OCI-LY3 (cell line): ENCODE results near the gene CPSF3.

ENCODE experiments used
- H2AFZ ChIP-seq: fragments of 200-600, 300-600 bp; shearing (Covaris generic); 2 replicates; pipeline ENCODE4 v1.6.0; 2014; ENCODE audit warnings: antibody characterized with exemption, low read depth, low read length
- H3K27ac ChIP-seq: fragments of 200-600, 300-600 bp; sonication (generic); 2 replicates; pipeline ENCODE4 v1.5.1; 2014; ENCODE audit warnings: mild to moderate bottlenecking, low read length, moderate library complexity, mixed read lengths
- H3K27me3 ChIP-seq: fragments of 200-600, 300-600 bp; sonication (generic); 2 replicates; pipeline ENCODE4 v1.6.1; 2014; ENCODE audit warnings: low read depth, low read length, mixed read lengths
- H3K36me3 ChIP-seq: fragments of 200-600, 300-600 bp; sonication (generic); replicated peaks from 2 replicates; pipeline ENCODE3; 2014; ENCODE audit warnings: low read depth, low read length, mixed read lengths
- H3K4me1 ChIP-seq: fragments of 300-600, 200-600 bp; sonication (generic); 2 replicates; pipeline ENCODE4 v1.6.1; 2014; ENCODE audit warnings: low read length, mixed read lengths
- H3K4me2 ChIP-seq: fragments of 200-600, 300-600 bp; sonication (generic); 2 replicates; pipeline ENCODE4 v1.6.1; 2014; ENCODE audit warnings: low read length, mixed read lengths
- H3K4me3 ChIP-seq: fragments of 300-600, 200-600 bp; sonication (generic); 2 replicates; pipeline ENCODE4 v1.5.1; 2014; ENCODE audit warnings: antibody characterized with exemption, mild to moderate bottlenecking, low read length, moderate library complexity
- H3K79me2 ChIP-seq: fragments of 300-600, 200-600 bp; shearing (Covaris generic); 2 replicates; pipeline ENCODE4 v1.6.1; 2014; ENCODE audit warnings: mild to moderate bottlenecking, low read length, mixed read lengths
- H3K9ac ChIP-seq: fragments of 300-600, 200-600 bp; shearing (Covaris generic); 2 replicates; pipeline ENCODE4 v1.6.0; 2014; ENCODE audit warnings: mild to moderate bottlenecking, low read length, moderate library complexity
- H3K9me3 ChIP-seq: fragments of 200-600, 300-600 bp; shearing (Covaris generic); 2 replicates; pipeline ENCODE4 v1.6.1; 2014; ENCODE audit warnings: low read length, mixed read lengths; ENCODE audit not compliant: insufficient read depth
- H4K20me1 ChIP-seq: fragments of 200-600, 300-600 bp; sonication (generic); 2 replicates; pipeline ENCODE4 v1.6.1; 2016; ENCODE audit warnings: low read length, mixed read lengths; ENCODE audit not compliant: insufficient read depth
- EZH2phosphoT487 ChIP-seq: fragments of 200-600 bp; shearing (Covaris generic); IDR thresholded peaks from 2 replicates; pipeline ENCODE4 v1.6.1; 2018; ENCODE audit warnings: antibody characterized with exemption, mixed run types, low read depth
- TF ChIP-seq, protein P1 (sequence below): fragments of 200-600, 300-600 bp; sonication (generic); IDR thresholded peaks from 2 replicates; pipeline ENCODE4 v1.5.1; 2014; ENCODE audit warnings: antibody characterized with exemption, low read length, low read depth

Gene CPSF3

GRCh38 chr2:9430316-9431293 is 7.2 kb downstream of the CPSF3 start:
- H3K27me3 ChIP-seq: no peaks in the 10 kb centered on the region
- H2AFZ ChIP-seq: no peak overlapping the region
- peaks cover 20% of the 10 kb centered on the region for H3K79me2 ChIP-seq
- H3K4me1 ChIP-seq: no peaks in the 10 kb centered on the region
- H3K9me3 ChIP-seq: no peaks in the 10 kb centered on the region
- H4K20me1 ChIP-seq: no peaks in the 10 kb centered on the region
- H3K36me3 ChIP-seq: peaks cover 48% of the 10 kb centered on the region
- no peak overlapping the region for H3K9ac ChIP-seq
- no peak overlapping the region for H3K4me2 ChIP-seq
- no peak for TF ChIP-seq EZH2phosphoT487
- TF ChIP-seq, protein P1, sequence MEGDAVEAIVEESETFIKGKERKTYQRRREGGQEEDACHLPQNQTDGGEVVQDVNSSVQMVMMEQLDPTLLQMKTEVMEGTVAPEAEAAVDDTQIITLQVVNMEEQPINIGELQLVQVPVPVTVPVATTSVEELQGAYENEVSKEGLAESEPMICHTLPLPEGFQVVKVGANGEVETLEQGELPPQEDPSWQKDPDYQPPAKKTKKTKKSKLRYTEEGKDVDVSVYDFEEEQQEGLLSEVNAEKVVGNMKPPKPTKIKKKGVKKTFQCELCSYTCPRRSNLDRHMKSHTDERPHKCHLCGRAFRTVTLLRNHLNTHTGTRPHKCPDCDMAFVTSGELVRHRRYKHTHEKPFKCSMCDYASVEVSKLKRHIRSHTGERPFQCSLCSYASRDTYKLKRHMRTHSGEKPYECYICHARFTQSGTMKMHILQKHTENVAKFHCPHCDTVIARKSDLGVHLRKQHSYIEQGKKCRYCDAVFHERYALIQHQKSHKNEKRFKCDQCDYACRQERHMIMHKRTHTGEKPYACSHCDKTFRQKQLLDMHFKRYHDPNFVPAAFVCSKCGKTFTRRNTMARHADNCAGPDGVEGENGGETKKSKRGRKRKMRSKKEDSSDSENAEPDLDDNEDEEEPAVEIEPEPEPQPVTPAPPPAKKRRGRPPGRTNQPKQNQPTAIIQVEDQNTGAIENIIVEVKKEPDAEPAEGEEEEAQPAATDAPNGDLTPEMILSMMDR: no peak
- no peak overlapping the region for H3K27ac ChIP-seq
- no peak overlapping the region for H3K4me3 ChIP-seq

GRCh38 chr2:9434489-9434888 is 11.0 kb downstream of the CPSF3 start:
- Histone ChIP-seq H3K4me3 (no peak overlapping the region), H3K4me1 (no peaks in the 10 kb centered on the region), H3K9ac (no peak overlapping the region), H3K79me2 (no peaks in the 10 kb centered on the region), H3K36me3 (peaks cover 48% of the 10 kb centered on the region), H3K27me3 (no peaks in the 10 kb centered on the region), H3K4me2 (no peak overlapping the region), H3K27ac (no peak overlapping the region), H3K9me3 (no peaks in the 10 kb centered on the region), H4K20me1 (no peaks in the 10 kb centered on the region), H2AFZ (no peak overlapping the region)
- TF ChIP-seq, protein P1: no peak
- TF ChIP-seq EZH2phosphoT487: no peak

GRCh38 chr2:9439536-9439935 is 16.1 kb downstream of the CPSF3 start:
- H3K79me2 ChIP-seq: no peaks in the 10 kb centered on the region
- H2AFZ ChIP-seq: no peak overlapping the region
- H3K4me1 ChIP-seq: no peaks in the 10 kb centered on the region
- H3K4me2 ChIP-seq: no peak overlapping the region
- H3K9me3 ChIP-seq: no peaks in the 10 kb centered on the region
- no peak overlapping the region for H3K9ac ChIP-seq
- peaks cover 47% of the 10 kb centered on the region for H3K36me3 ChIP-seq
- H3K27ac ChIP-seq: no peak overlapping the region
- H3K4me3 ChIP-seq: no peak overlapping the region
- no peaks in the 10 kb centered on the region for H4K20me1 ChIP-seq
- no peak for TF ChIP-seq EZH2phosphoT487
- TF ChIP-seq, protein P1: no peak
- no peaks in the 10 kb centered on the region for H3K27me3 ChIP-seq

- TF ChIP-seq, protein P1: no peak
- TF ChIP-seq EZH2phosphoT487: no peak
- no peaks in the 10 kb centered on the region for H3K79me2 ChIP-seq
- H3K4me3 ChIP-seq: no peak overlapping the region
- no peak overlapping the region for H2AFZ ChIP-seq
- H3K4me1 ChIP-seq: no peaks in the 10 kb centered on the region
- H3K4me2 ChIP-seq: no peak overlapping the region
- no peak overlapping the region for H3K9ac ChIP-seq
- no peaks in the 10 kb centered on the region for H3K27me3 ChIP-seq
- H4K20me1 ChIP-seq: no peaks in the 10 kb centered on the region
- H3K27ac ChIP-seq: no peak overlapping the region
- peaks cover 50% of the 10 kb centered on the region for H3K36me3 ChIP-seq
- H3K9me3 ChIP-seq: no peaks in the 10 kb centered on the region
These were observed 16.7 kb downstream of the CPSF3 start for GRCh38 chr2:9440058-9440727.
